Ramos (cell line): ENCODE measurements around the gene VIT.
"Not testable (repeated sequence)": the region's sequence is repeated elsewhere in the genome, so short reads cannot be mapped to it uniquely, and the experiment has no call there.

Experiments used
- in situ Hi-C: fragments of 300-500 bp; cut with MboI; formaldehyde crosslinking; loops from one replicate; pipeline ENCODE4 v1.14.3; 2022; ENCODE audit warnings: low sequenced_read_pairs; ENCODE audit not compliant: unreplicated experiment

Gene VIT

DNA sequence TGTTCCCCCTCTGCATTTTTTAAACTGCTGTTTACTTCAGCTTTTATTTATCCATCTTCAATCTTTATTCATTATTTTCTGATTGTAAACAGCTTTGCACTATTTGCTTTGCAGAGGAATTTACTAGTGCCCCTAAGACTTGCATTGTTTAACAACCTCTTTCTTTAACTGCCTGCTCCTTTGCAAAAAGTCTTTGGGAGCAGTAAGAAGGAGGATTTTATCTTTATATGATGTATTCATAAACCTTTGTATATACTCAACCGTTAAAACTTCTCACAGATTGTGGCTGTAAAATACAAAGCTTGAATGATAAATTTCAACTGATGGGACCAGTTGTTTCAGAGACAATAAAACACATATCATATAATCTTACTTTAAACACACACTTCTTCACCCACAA, 20.1 kb upstream of the VIT start:
- in situ Hi-C loops: no loop called here

DNA sequence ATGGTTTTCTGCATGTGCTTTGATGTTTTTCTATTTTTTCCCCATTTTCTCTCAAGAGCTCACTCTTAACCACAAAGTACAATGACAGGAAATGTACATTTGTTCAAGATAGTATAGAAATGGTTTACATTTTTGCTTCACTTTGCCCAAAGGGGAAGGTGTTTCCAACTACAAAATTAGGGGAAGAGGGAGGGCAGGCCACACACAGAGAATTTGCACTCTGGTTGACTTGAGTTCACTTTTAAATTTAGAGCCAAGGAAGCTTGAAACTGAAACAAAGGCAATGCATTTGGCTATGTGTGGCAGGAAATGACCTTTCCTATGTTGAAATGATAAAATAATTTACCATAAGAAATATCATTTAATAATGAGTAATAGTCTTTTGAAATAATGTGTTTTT, 19.1 kb upstream of the VIT start:
- in situ Hi-C loops: no loop called here

DNA sequence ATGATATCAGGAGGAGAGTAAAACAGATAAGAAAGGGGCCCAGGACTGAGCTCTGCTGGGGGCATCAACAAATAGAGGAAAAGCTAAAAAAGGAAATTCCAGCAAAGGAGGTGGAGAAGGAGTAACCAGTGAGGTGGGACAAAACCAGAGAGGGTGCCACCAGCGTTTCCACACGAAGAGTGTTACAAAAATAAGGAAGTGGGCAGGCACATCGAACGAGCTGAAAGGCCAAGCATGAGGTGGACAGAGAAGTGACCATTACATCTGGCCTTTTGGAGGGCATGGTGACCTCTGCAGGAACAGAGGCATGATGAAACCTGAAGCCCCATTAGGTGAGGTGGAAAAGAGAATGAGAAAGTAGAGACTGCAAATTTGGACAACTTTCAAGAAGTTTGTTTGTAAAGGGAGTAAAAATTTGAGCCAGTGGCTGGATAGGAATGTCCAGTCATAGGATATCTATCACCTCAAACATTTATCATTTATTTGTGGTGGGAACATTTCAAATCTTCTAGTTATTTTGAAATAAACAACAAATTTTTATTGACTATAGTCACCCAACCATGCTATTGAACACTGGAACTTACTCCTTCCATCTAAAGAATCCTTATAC, 18.4 kb upstream of the VIT start:
- in situ Hi-C loops: no loop called here

DNA sequence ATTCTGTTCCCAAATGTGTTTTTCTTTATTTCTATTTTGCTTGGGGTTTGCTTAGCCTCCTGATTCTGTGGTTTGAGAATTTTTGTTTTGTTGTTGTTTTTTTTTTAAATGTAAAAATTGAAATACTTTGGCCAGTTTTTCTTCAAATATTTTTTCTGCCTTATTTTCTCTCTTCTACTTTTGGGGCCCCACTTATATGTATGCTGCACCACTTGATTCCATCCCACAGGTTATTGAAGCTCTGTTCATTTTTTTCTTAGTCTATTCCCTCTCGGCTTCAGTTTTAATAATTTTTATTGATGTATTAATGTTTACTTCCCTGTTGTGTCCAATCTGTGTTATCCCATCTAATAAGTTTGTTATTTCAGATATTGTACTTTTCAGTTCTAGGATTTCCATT, 17.7 kb upstream of the VIT start:
- in situ Hi-C loops: no loop called here

DNA sequence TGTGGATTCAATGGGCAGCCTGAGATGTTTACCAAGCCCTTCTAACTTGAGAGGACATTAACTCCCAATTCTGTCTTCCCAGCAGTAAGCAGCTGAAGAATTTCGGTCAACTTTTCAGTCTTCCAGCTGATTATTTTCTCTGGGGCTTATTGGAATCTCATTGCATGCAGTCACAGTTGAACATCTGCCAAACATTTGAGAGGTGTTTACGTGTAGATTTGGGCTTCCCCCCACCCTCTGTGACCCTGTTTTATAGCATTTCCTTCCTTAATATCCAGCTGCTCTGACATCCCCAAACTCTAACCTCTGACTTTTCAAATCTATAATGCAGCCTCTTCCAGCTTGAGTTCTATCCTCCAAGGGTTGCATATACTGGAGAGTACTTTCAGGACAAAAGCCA, 16.5 kb upstream of the VIT start:
- in situ Hi-C loops: no loop called here

DNA sequence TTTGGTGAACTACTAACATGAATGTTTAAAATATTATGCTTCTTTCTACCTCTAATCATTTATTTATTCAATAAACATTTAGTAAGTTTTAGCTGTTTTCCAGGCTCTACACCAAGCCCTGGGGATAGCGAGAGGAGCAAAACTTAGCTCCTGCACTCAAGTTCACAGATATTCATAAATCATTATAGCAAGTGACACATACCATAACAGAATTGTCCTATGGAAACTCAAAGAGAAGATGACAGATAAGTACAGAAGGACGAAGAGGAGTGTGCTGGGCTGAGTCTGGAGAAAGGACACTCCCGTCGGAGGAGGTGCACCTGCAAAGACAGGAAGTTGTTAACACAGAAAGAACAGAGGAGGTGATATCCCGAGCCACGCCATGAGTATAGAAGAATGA, 13.9 kb upstream of the VIT start:
- in situ Hi-C loops: no loop called here

DNA sequence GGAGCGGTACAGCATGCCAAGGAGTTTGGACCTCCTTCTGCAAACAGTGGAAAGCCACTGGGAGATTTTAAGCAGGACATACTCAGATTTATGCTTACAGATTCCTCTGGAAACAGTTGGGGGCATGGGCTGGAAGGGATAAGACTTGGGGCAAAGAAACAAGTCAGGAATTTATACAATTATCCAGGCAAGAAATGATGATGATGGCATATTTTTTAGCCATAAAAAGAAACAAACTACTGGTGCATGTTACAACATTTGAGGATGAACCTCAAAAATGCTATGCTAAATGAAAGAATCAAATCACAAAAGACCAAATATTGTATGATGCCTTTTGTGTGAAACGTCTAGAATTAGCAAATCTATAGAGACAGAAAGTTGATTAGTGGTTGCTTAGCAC, 13.5 kb upstream of the VIT start:
- in situ Hi-C loops: no loop called here

DNA sequence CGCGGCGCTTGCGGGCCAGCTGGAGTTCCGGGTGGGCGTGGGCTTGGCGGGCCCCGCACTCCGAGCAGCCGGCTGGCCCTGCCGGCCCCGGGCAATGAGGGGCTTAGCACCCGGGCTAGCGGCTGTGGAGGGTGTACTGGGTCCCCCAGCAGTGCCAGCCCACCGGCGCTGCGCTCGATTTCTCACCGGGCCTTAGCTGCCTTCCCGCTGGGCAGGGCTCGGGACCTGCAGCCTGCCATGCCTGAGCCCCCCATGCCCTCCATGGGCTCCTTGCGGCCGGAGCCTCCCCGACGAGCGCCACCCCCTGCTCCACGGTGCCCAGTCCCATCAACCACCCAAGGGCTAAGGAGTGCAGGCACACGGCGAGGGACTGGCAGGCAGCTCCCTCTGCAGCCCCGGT, 8.2 kb upstream of the VIT start:
- in situ Hi-C loops: not testable (repeated sequence)

DNA sequence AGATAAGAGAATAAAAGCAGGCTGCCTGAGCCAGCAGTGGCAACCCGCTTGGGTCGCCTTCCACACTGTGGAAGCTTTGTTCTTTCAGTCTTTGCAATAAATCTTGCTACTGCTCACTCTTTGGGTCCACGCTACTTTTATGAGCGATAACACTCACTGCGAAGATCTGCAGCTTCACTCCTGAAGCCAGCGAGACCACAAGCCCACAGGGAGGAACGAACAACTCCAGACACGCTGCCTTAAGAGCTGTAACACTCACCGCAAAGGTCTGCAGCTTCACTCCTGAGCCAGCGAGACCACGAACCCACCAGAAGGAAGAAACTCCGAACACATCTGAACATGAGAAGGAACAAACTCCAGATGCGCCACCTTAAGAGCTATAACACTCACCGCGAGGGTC, 7.5 kb upstream of the VIT start:
- in situ Hi-C loops: not testable (repeated sequence)

DNA sequence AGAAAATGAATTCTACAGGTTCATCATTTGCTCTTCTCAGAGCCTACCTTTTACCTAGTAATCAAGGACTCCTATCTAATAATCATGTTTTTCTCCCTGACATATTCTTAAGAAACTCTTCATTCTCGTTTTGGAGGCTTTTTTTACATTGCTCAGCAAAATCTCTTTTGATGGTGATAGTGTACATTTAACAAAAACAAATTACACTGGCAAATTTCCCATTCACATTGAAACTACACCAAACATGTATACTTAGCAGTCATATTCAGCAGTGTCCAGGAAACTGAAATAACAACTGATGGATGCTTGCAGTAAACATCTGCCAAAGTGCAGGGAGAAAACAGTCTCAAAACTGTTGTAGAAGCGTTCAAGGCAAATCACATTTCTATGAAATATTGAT, 4.4 kb upstream of the VIT start:
- in situ Hi-C loops: no loop called here

DNA sequence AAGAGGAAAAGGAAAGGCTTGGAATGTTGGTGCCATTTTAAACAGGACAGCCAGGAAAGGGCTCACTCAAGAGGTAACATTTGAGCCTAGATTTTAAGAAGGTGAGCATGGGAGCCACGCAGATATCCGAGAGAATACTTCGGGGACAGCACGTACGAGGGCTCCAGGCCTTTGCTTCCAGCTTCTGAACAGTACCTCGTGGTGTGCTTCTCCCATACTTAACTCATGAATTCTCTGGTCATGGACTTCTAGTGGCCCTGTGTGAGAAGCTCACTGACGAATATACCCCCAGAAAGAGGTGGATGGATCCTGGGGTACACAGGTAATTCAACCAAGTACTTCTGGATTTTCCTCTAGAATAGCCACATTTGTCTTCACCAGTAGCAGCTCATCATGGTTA, 2.7 kb upstream of the VIT start:
- in situ Hi-C loops: no loop called here

DNA sequence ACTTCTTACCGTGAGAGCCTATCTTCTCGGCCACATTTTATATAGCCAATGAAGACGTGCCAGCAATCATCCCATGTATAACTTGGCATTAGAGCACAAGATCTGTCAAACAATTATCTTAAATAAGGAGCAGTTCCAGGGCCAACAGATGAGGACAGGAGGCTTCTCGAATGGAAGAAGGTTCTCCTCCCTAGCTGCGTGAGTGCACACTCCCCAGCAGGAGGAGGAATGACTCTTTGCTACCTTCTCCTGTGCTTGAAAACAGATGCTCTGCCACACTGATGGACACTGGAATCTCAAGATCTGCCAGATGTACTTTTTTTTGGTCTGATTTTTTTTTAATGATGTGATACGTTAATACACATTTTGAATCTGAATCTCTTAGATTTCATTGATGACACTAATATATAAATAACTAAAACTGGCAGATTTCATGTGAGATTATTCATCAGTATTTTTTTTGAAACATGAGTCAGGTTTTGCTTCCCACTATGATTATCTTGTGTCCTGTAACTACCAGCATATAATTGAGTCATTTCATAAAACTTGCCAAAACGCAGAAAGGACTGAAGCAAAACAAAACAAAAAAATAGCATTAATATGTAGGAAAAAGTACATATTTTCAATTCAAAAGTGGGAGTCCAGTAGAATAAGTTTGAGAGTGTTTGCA, 626 bp upstream of the VIT start:
- in situ Hi-C loops: no loop called here

DNA sequence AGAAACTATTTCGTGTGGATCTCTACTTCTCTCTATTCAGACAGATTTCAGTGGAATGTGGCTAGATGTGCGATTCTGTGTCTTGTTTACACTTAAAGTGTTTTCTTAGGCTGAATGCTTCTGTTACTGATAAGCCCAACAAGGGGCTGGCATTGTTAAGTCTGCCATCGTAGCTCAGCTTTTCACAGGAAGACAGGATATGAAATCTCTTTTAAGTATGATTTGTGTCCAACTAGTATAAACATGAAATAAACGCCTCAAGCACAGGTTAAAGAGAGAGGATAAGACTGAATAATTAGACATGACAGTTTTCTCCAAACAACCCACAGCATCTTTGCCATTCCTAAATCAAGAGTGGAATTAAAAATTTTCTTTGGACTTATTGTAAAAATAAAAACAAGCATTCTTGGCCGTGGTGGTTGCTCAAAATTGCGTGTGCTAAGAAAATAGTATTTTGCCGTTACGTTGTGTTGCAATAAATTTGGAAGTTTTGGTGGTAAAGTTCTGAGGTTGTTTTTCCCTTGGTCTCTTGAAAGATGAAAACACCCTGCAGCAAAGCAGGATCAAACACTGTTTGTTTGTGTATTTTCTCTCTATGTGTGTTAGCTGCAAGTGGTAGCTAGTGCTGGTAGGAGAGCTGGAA, 1.0 kb downstream of the VIT start:
- in situ Hi-C loops: no loop called here

DNA sequence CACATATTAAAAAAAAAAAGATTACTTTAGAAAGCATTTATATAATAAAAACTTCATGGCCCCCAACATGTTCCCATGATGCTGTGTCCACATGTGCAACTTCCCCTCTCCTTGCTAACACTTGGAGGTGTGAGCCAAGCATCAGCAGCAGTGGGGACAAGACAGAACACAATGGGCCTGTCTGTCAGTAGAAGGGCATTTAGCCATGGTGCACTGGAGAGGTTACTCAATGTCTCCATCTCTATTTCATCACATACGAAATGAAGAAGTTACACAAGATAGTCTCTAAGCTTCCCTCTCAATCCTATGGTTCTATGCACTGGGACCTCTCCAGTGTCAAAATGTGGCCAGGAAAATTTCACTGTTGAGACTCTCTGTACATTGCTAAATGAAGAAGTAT, 2.5 kb downstream of the VIT start:
- in situ Hi-C loops: no loop called here

DNA sequence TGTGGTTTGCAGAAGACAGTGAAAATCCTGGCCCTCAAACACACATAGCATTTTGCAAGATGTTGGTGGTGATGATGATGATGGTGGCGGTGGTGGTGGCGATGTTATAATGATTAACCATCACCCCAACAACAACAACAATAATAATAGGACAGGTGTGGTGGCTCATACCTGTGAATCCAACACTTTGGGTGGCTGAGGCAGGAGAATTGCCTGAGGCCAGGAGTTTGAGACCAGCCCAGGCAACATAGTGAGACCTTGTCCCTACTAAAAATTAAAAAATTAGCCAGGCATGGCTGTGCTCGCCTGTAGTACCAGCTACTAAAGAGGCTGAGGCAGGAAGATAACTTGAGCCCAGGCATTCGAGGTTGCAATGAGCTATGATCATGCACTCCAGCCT, 3.8 kb downstream of the VIT start:
- in situ Hi-C loops: no loop called here

DNA sequence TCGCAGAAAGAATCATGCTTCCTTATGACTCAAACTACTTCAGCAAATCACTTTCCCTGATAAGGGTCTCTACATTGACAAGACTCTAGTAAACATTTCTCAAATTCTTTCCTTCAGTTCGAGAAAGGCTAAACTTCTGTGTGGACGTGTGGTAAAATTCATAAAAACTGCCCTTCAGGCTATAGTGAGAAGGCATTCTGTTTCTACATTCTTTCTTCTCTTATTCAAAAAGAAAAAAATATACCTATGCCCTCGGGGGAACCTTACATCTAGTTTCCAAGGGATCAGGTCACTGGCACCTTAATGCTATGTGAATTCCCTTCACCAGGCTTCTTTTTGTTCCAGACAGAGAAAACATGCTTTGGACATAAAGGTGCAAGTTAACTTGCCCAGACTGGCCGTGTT, 4.9 kb downstream of the VIT start:
- in situ Hi-C loops: no loop called here

DNA sequence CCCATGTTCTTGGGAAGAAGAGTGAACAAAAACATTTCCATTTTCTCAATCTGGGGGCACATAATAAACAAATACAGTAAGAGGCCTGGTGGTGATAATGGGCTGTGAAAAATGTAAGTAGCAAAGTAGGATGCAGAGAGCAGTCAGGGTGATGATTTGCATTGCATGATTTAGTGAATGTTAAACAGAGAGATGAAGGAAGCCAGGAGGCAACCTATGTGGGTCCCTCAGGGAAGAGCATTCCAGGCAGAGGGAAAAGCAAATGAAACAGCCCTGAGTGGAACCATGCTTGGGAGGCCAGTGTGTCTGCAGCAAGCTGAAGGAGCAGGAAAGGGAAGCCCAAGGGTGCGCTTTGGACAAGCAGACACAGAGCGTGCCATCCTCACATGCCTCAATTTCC, 5.4 kb downstream of the VIT start:
- in situ Hi-C loops: no loop called here

DNA sequence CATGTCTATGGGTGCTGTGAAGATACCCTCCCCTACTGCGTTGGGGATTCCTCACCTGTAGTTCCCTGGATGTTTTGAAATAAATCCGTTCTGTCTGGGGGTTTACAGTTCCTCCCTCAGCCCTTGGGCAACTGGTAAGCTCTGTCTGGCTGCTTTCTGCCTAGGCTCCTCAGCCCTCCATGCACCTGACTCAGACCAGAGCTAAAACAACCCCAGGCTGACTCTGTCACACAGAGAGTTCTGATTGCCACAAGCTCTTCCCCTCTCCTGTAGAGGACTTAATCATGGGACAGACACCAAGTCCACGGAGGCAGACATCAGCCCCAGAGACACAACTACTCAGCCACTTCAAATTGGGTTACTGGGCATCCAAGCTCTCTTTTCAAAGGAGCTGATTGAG, 6.3 kb downstream of the VIT start:
- in situ Hi-C loops: no loop called here

DNA sequence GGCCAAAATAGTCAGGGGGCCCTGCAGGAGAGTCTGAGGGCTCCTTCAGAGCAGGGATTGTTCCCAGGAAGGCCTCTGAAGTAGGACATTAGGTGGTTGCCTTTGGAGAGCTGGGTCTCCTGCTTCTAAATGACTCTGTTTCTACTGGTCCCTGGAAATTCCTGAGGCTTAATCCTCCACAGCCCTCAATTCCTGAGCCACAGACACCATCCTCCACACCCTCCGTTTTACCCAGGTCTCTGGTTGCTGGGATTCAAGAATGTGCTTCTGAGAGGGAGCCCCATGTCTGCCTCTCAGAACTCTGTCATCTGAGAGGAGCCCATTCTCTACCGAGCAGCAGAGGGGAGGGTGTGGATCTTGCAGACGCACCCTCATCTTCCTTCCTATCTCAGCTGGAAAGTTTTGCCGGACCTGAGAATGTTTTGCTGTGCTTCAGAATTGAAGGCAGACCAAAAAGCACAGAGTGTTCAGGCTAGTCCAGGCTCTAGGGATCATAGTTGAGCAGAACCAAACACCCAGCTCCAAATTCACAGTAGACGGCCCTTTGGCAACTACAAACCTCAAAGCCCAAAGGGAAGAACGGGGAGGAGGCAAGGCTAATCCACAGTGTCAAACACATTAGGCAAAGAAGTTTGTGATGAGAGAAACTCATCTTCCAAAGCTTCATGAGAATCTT, 8.1 kb downstream of the VIT start:
- in situ Hi-C loops: no loop called here

DNA sequence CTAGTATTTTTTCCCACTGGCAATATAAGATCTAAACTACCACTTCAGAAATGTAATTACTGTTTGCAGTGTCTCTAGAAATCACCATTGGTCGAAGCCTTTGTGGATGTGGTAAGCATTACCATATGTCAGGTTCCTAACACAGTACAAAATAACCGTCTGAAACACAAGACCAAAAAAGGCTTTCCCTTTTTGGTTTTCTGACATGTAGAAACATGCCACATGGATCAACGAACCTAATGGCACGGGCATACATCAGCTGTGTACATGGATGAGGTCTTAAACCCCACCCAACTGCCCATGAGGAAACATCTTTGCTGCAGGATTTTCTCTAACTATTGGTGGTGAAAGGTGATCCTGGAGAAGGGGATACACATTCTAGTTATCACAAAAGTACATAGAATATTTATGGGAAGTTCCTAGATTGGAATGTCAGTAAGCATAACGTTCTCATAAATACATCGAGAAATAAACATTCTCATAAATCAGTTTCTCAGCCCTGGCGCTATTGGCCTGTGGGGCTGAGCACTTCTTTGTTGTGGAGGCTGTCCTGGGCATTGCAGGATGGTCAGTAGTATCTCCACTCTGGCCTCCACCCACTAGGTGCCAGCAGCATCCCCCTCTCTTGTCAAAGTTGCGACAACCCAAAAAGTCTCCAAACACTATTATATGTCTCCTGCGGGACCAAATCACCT, 9.0 kb downstream of the VIT start:
- in situ Hi-C loops: no loop called here
